Stimulated activated CD4-positive, alpha-beta T cell treated with anti-CD3 and anti-CD28 coated beads, Interleukin-15, amount 100 ng/mL, for 1 hour (primary cell): ENCODE data around the gene FAM162A.

ENCODE experiments used
- DNase-seq, 2 donors: peaks; one replicate each; pipeline ENCODE4 v3.0.0-alpha.2; 2020; ENCODE audit warnings: low read depth in 1 of 2, low spot score in 1 of 2

FAM162A gene

GRCh38 chr3:122387709-122388108 lies 3.7 kb downstream of the FAM162A start:
- DNase-seq = no peak

- DNase-seq = no peak
These were observed 5.2 kb downstream of the FAM162A start for GRCh38 chr3:122389197-122389596.

- DNase-seq = no peak
These were observed 5.9 kb downstream of the FAM162A start for GRCh38 chr3:122389892-122390291.

- DNase-seq = no peak
These were observed 6.7 kb downstream of the FAM162A start for GRCh38 chr3:122390665-122391064.

GRCh38 chr3:122391681-122392446 lies 7.9 kb downstream of the FAM162A start:
- DNase-seq = no peak

GRCh38 chr3:122392868-122393844 lies 9.2 kb downstream of the FAM162A start:
- no peak for DNase-seq

- DNase-seq = no peak
These were observed 10.2 kb downstream of the FAM162A start for GRCh38 chr3:122394173-122394572.

- no peak for DNase-seq
These were observed 11.6 kb downstream of the FAM162A start for GRCh38 chr3:122395582-122395981.

- no peak for DNase-seq
These were observed 12.5 kb downstream of the FAM162A start for GRCh38 chr3:122396511-122396910.

GRCh38 chr3:122397201-122397600 lies 13.2 kb downstream of the FAM162A start:
- no peak for DNase-seq

GRCh38 chr3:122398920-122399319 lies 14.9 kb downstream of the FAM162A start:
- no peak for DNase-seq

GRCh38 chr3:122403489-122403888 lies 19.5 kb downstream of the FAM162A start:
- DNase-seq = no peak

GRCh38 chr3:122405015-122405414 lies 21.0 kb downstream of the FAM162A start:
- DNase-seq = no peak

- no peak for DNase-seq
These were observed 22.2 kb downstream of the FAM162A start for GRCh38 chr3:122406198-122406597.

GRCh38 chr3:122407946-122408345 lies 24.0 kb downstream of the FAM162A start:
- DNase-seq = no peak

- no peak for DNase-seq
These were observed 25.5 kb downstream of the FAM162A start for GRCh38 chr3:122409446-122409845.

GRCh38 chr3:122410111-122410510 lies 26.1 kb downstream of the FAM162A start:
- no peak for DNase-seq

GRCh38 chr3:122410639-122411038 lies 26.7 kb downstream of the FAM162A start:
- no peak for DNase-seq

- DNase-seq = no peak
These were observed 30.4 kb downstream of the FAM162A start for GRCh38 chr3:122414391-122414790.

- no peak for DNase-seq
These were observed 31.2 kb downstream of the FAM162A start for GRCh38 chr3:122415104-122415744.
